Endodermal cell (in vitro differentiated cells): ENCODE data around the gene RAB11B. TPM values are rescaled to one million over a fixed set of nuclear protein-coding genes. Genes with fewer than 3 reads are reported as not detected.

Experiments
- DNase-seq: peaks from one replicate; pipeline ENCODE4 v3.0.0-alpha.2; 2017
- H3K27ac ChIP-seq: 2 replicates; pipeline ENCODE4 v1.5.1; 2013; ENCODE audit warnings: mild to moderate bottlenecking, low read depth, low read length, moderate library complexity
- H3K27me3 ChIP-seq: 2 replicates; pipeline ENCODE4 v1.6.1; 2013; ENCODE audit warnings: mild to moderate bottlenecking, low read length, moderate library complexity; ENCODE audit not compliant: insufficient read depth, control insufficient read depth, poor library complexity, severe bottlenecking
- H3K36me3 ChIP-seq: 2 replicates; pipeline ENCODE4 v1.7.0; 2013; ENCODE audit warnings: mild to moderate bottlenecking, low read length, moderate library complexity; ENCODE audit not compliant: control insufficient read depth, insufficient read depth
- H3K4me1 ChIP-seq: one replicate; pipeline ENCODE4 v1.7.0; 2013; ENCODE audit warnings: low read length; ENCODE audit not compliant: control insufficient read depth, insufficient read depth
- H3K4me3 ChIP-seq: 2 replicates; pipeline ENCODE4 v1.5.1; 2013; ENCODE audit warnings: mild to moderate bottlenecking, low read length, moderate library complexity
- H3K9ac ChIP-seq: 2 replicates; pipeline ENCODE4 v1.6.1; 2013; ENCODE audit warnings: mild to moderate bottlenecking, low read length, moderate library complexity; ENCODE audit not compliant: poor library complexity, severe bottlenecking; ENCODE audit errors: extremely low read depth
- H3K9me3 ChIP-seq: 2 replicates; pipeline ENCODE4 v1.6.1; 2013; ENCODE audit warnings: mild to moderate bottlenecking, low read length, moderate library complexity; ENCODE audit not compliant: control insufficient read depth
- H3K27ac Mint-ChIP-seq: 2 replicates; pipeline ENCODE4 v1.8.0; 2020; ENCODE audit warnings: mixed read lengths
- H3K27me3 Mint-ChIP-seq: 2 replicates; pipeline ENCODE4 v1.8.0; 2021; ENCODE audit warnings: mild to moderate bottlenecking, mixed read lengths; ENCODE audit not compliant: insufficient read depth
- H3K36me3 Mint-ChIP-seq: 2 replicates; pipeline ENCODE4 v1.8.0; 2020; ENCODE audit warnings: low read depth, mixed read lengths
- H3K4me1 Mint-ChIP-seq: 2 replicates; pipeline ENCODE4 v1.8.0; 2020; ENCODE audit warnings: mixed read lengths
- H3K4me3 Mint-ChIP-seq: 2 replicates; pipeline ENCODE4 v1.8.0; 2020; ENCODE audit warnings: mild to moderate bottlenecking, moderate library complexity, mixed read lengths
- H3K9me3 Mint-ChIP-seq: 2 replicates; pipeline ENCODE4 v1.8.0; 2020; ENCODE audit warnings: mild to moderate bottlenecking, mixed read lengths
- WGBS, 2 experiments: methylation state at CpG; one replicate each; pipeline versions ENCODE4 v1.1.5 to v1.1.7; 2013; ENCODE audit warnings: missing lambda C conversion rate in 2 of 2, mixed read lengths in 1 of 2; ENCODE audit not compliant: insufficient coverage in 1 of 2, insufficient read length in 1 of 2; 5-methylcytosine and 5-hydroxymethylcytosine counted together
- total RNA-seq, 2 donors: library from RNA; stranded (reverse); fragmentation: NEBNext Ultra II Directional in 1 of 2; extraction: Animal tissue kit (Norgen Biotek cat#: 25700) in 1 of 2; gene quantifications; 2 replicates in 1 of 2; 3 replicates in 1 of 2; pipeline ENCODE4 v1.2.1, GENCODE V29; 2021
- TF ChIP-seq, protein P1 (sequence below): fragments of 200-600 bp; sonication (generic); conservative IDR thresholded peaks from 2 replicates; pipeline ENCODE4 v1.5.0; 2021; ENCODE audit warnings: antibody characterized with exemption, mild to moderate bottlenecking

RAB11B gene
- total RNA-seq, 2 donors from 2014 or later, result 137 to 146 TPM

DNA sequence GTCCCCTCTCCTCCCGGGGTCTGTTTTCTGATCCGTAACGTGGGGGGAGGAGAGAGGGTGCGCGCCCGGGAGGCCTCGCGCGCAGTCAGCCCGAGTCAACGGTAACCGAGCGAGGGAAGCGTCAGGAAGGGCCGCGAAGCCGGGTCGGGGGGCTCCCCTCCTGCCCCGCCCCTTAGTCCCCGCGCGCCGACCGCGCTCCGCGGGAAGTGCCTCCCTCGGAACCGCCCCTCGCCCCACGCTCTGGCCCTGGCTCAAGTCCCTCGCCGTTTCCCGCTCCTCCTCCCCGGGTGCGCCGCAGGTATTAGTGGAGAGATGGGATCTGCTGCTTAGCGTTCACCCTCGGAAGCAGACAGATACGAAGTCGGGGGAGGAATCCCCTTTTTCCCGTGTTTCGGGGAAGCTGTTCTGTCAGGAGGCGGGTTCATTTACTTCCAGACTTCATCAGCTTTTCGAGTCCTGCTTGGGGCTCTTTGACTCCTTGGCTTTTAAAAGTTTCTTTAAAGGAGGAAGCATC, 55.4 kb downstream of the RAB11B start:
- WGBS, 2 experiments, result 0% methylated on average over 13 to 45 of the region's 45 CpGs
- Mint-ChIP-seq H3K36me3 (peaks cover 31% of the 10 kb centered on the region), H3K9me3 (no peaks in the 10 kb centered on the region), H3K27ac (peak overlapping the region; percentile 94), H3K4me3 (peak overlapping the region; percentile 95), H3K27me3 (no peaks in the 10 kb centered on the region), H3K4me1 (peaks cover 39% of the 10 kb centered on the region)
- H3K36me3 ChIP-seq, result peaks cover 21% of the 10 kb centered on the region
- DNase-seq, result peak; percentile 67
- TF ChIP-seq, protein P1, sequence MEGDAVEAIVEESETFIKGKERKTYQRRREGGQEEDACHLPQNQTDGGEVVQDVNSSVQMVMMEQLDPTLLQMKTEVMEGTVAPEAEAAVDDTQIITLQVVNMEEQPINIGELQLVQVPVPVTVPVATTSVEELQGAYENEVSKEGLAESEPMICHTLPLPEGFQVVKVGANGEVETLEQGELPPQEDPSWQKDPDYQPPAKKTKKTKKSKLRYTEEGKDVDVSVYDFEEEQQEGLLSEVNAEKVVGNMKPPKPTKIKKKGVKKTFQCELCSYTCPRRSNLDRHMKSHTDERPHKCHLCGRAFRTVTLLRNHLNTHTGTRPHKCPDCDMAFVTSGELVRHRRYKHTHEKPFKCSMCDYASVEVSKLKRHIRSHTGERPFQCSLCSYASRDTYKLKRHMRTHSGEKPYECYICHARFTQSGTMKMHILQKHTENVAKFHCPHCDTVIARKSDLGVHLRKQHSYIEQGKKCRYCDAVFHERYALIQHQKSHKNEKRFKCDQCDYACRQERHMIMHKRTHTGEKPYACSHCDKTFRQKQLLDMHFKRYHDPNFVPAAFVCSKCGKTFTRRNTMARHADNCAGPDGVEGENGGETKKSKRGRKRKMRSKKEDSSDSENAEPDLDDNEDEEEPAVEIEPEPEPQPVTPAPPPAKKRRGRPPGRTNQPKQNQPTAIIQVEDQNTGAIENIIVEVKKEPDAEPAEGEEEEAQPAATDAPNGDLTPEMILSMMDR, result no peak
- H3K27ac ChIP-seq, result peak overlapping the region; percentile 97
- peaks cover 2% of the 10 kb centered on the region for H3K4me1 ChIP-seq
- H3K27me3 ChIP-seq, result no peaks in the 10 kb centered on the region
- peak overlapping the region; percentile 96 for H3K4me3 ChIP-seq
- H3K9me3 ChIP-seq, result no peaks in the 10 kb centered on the region
- peak overlapping the region; percentile 99 for H3K9ac ChIP-seq

DNA sequence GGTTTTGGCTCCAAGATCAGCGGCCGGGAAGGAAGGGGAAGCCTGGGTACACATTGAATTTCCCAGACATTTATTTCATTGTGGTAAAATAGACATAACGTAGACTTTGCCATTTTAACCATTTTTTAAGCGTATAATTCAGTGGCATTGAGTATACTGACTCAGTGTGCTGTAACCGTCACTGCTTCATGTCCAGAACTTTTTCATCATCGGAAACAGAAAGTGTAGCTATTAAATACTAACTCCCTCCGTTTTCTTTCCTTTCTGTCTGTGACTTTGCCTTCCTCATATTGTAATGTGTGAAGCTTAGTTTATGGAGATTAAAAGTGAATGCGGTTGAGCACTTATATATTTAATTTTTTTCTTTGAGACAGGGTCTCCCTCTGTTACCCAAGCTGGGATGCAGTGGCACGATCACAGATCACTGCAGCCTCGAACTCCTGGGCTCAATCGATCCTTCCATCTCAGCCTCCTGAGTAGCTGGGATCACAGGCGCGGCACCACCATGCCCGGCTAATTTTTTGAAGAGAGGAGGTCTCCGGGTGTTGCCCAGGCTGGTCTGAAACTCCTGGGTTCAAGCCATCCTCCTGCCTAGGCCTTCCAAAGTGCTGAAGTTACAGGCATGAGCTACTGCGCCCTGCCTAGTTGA, 56.0 kb downstream of the RAB11B start:
- TF ChIP-seq, protein P1, result no peak
- H3K4me3 Mint-ChIP-seq, result peak overlapping the region; percentile 95

DNA sequence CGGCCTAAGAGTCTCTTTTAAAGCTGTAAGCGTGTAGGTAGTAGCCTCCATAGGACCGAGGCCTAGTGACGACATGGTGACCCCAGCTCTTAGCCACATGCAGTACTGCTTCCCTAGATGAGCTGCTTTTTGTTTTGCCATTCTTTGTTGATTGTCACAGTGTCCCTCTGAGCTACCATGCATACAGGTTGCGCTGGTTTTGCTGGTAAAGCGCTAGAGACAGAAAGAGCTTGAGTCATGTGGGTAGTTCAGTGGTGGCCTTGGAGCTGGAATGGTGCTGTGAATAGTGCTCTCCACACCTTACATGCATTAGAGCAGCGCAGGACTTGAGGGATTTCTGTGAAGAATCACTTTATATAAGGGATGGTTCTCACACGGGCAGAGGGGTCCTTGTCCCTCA, 59.7 kb downstream of the RAB11B start:
- H3K4me1 ChIP-seq, result peaks cover 9% of the 10 kb centered on the region
- Mint-ChIP-seq H3K9me3 (no peaks in the 10 kb centered on the region), H3K27ac (peak overlapping the region; percentile 92), H3K36me3 (peaks cover 55% of the 10 kb centered on the region), H3K27me3 (no peaks in the 10 kb centered on the region), H3K4me1 (peaks cover 69% of the 10 kb centered on the region), H3K4me3 (peak overlapping the region; percentile 30)
- peak overlapping the region; percentile 13 for H3K4me3 ChIP-seq
- H3K27me3 ChIP-seq, result no peaks in the 10 kb centered on the region
- TF ChIP-seq, protein P1, result no peak
- no peaks in the 10 kb centered on the region for H3K9me3 ChIP-seq
- H3K9ac ChIP-seq, result peak overlapping the region; percentile 31
- peaks cover 41% of the 10 kb centered on the region for H3K36me3 ChIP-seq
- WGBS, 2 experiments, result 79 to 84% methylated on average over 5 to 7 of the region's 8 CpGs
- peak; percentile 63 for DNase-seq
- no peak overlapping the region for H3K27ac ChIP-seq

More for the DNA sequence above, 56.0 kb downstream of the RAB11B start:
- Mint-ChIP-seq H3K36me3 (peaks cover 32% of the 10 kb centered on the region), H3K9me3 (no peaks in the 10 kb centered on the region), H3K27me3 (no peaks in the 10 kb centered on the region), H3K4me1 (peaks cover 41% of the 10 kb centered on the region), H3K27ac (peak overlapping the region; percentile 94)
- Histone ChIP-seq H3K9me3 (no peaks in the 10 kb centered on the region), H3K36me3 (peaks cover 21% of the 10 kb centered on the region), H3K9ac (peak overlapping the region; percentile 99), H3K4me1 (peaks cover 2% of the 10 kb centered on the region), H3K27ac (no peak overlapping the region), H3K27me3 (no peaks in the 10 kb centered on the region), H3K4me3 (peak overlapping the region; percentile 96)
- DNase-seq, result no peak
- 34 to 38% methylated on average over 11 to 16 of the region's 16 CpGs for WGBS, 2 experiments
